Thyroid gland (tissue), 4 donors: ENCODE data around the gene ANKRD40.

Experiments used
- POLR2A ChIP-seq, 2 donors: fragments of 450-650 bp; IDR thresholded peaks; one replicate each; pipeline ENCODE4 v1.6.1; 2017; ENCODE audit warnings: antibody characterized with exemption in 2 of 2, mild to moderate bottlenecking in 2 of 2, moderate library complexity in 1 of 2
- TF ChIP-seq, protein P1 (sequence below), 6 experiments: fragments of 200-600 bp in 3 of 6; fragments of 450-650 bp in 3 of 6; sonication (generic) in 3 of 6; IDR thresholded peaks; one replicate each; pipeline ENCODE4 v1.5.1; 2016 to 2019; ENCODE audit warnings: antibody characterized with exemption in 6 of 6, mild to moderate bottlenecking in 2 of 6, inconsistent platforms in 1 of 6, moderate library complexity in 1 of 6

DNA sequence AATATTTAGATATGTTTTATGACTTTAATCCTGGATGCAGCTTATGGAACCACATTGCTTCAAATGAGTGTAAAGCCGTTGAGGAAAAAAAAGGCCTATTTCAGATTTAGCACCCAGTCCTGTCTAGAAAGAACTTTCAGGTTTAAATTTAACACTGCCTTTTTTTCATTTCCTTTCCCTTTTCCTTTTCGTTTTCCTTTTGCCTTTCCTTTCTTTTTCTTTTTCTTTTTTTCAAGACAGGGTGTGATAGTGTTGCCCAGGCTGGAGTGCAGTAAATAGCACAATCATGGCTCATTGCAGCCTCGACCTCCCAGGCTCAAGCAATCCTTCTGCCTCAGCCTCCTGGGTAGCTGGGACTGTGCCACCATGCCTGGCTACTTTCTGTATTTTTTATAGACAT lies 27.6 kb upstream of the ANKRD40 start:
- TF ChIP-seq, protein P1, sequence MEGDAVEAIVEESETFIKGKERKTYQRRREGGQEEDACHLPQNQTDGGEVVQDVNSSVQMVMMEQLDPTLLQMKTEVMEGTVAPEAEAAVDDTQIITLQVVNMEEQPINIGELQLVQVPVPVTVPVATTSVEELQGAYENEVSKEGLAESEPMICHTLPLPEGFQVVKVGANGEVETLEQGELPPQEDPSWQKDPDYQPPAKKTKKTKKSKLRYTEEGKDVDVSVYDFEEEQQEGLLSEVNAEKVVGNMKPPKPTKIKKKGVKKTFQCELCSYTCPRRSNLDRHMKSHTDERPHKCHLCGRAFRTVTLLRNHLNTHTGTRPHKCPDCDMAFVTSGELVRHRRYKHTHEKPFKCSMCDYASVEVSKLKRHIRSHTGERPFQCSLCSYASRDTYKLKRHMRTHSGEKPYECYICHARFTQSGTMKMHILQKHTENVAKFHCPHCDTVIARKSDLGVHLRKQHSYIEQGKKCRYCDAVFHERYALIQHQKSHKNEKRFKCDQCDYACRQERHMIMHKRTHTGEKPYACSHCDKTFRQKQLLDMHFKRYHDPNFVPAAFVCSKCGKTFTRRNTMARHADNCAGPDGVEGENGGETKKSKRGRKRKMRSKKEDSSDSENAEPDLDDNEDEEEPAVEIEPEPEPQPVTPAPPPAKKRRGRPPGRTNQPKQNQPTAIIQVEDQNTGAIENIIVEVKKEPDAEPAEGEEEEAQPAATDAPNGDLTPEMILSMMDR (IDR thresholded peaks at IDR 0.05), result no peak
- TF ChIP-seq POLR2A (IDR thresholded peaks at IDR 0.05), result no peak
